WTC11 (cell line): ENCODE data around the gene CCDC87. TPM values are rescaled to one million over a fixed set of nuclear protein-coding genes. Genes with fewer than 3 reads are reported as not detected.

Experiments used
- ATAC-seq: fragments of 200-7000 bp; cut with Tn5 transposase; 2 replicates; pipeline ENCODE4 v1.10.0; 2021; ENCODE audit warnings: mild to moderate bottlenecking, moderate library complexity
- CTCF ChIA-PET: fragments of 300-600 bp; sonication (Branson Sonifier 250); formaldehyde crosslinking; loops from one replicate; lab custom pipeline; 2021; ENCODE audit warnings: antibody characterized with exemption; lab: Charles Lee
- POLR2A ChIA-PET: fragments of 350-600 bp; sonication (Branson Sonifier 250); formaldehyde crosslinking; loops from one replicate; lab custom pipeline; 2021; ENCODE audit warnings: antibody characterized with exemption; lab: Charles Lee
- DNase-seq: peaks from one replicate; pipeline ENCODE4 v3.0.0; 2021; ENCODE audit warnings: low spot score
- H3K27ac Mint-ChIP-seq: 2 replicates; pipeline ENCODE4 v1.8.0; 2021; ENCODE audit warnings: mixed read lengths
- H3K27me3 Mint-ChIP-seq: 2 replicates; pipeline ENCODE4 v1.8.0; 2021; ENCODE audit warnings: low read depth, mild to moderate bottlenecking, moderate library complexity, mixed read lengths
- H3K36me3 Mint-ChIP-seq: 2 replicates; pipeline ENCODE4 v1.8.0; 2021; ENCODE audit warnings: mixed read lengths
- H3K4me1 Mint-ChIP-seq: 2 replicates; pipeline ENCODE4 v1.8.0; 2022; ENCODE audit warnings: mixed read lengths
- H3K4me3 Mint-ChIP-seq: 2 replicates; pipeline ENCODE4 v1.8.0; 2021; ENCODE audit warnings: mild to moderate bottlenecking, moderate library complexity, mixed read lengths
- H3K9me3 Mint-ChIP-seq: 2 replicates; pipeline ENCODE4 v1.8.0; 2021; ENCODE audit warnings: mixed read lengths
- CREM ChIP-seq: sonication (generic); formaldehyde crosslinking; IDR thresholded peaks from 2 replicates; pipeline ENCODE4 v1.8.1; 2022; ENCODE audit warnings: mild to moderate bottlenecking, missing genetic modification reagents, moderate library complexity
- ELF4 ChIP-seq: sonication (generic); formaldehyde crosslinking; IDR thresholded peaks from 2 replicates; pipeline ENCODE4 v1.8.1; 2022; ENCODE audit warnings: low read depth, mild to moderate bottlenecking, moderate library complexity, missing genetic modification reagents
- FOXK1 ChIP-seq: sonication (generic); formaldehyde crosslinking; IDR thresholded peaks from 2 replicates; pipeline ENCODE4 v1.8.0; 2022; ENCODE audit warnings: mild to moderate bottlenecking, moderate library complexity, missing genetic modification reagents
- FOXP1 ChIP-seq: sonication (generic); formaldehyde crosslinking; IDR thresholded peaks from 2 replicates; pipeline ENCODE4 v1.8.0; 2022; ENCODE audit warnings: missing genetic modification reagents, mild to moderate bottlenecking, moderate library complexity, borderline replicate concordance
- IRF2 ChIP-seq: sonication (generic); formaldehyde crosslinking; IDR thresholded peaks from 2 replicates; pipeline ENCODE4 v1.8.0; 2022; ENCODE audit warnings: low read depth, missing genetic modification reagents, borderline replicate concordance
- JUN ChIP-seq: sonication (generic); formaldehyde crosslinking; IDR thresholded peaks from 2 replicates; pipeline ENCODE4 v1.8.0; 2023; ENCODE audit warnings: mild to moderate bottlenecking, missing genetic modification reagents
- KAT7 ChIP-seq: sonication (generic); formaldehyde crosslinking; IDR thresholded peaks from 2 replicates; pipeline ENCODE4 v1.8.1; 2023; ENCODE audit warnings: missing genetic modification reagents, mild to moderate bottlenecking, borderline replicate concordance
- NFE2L1 ChIP-seq: sonication (generic); formaldehyde crosslinking; IDR thresholded peaks from 2 replicates; pipeline ENCODE4 v1.8.1; 2023; ENCODE audit warnings: missing genetic modification reagents
- NR2C2 ChIP-seq: sonication (generic); formaldehyde crosslinking; IDR thresholded peaks from 2 replicates; pipeline ENCODE4 v1.8.0; 2022; ENCODE audit warnings: mild to moderate bottlenecking, missing genetic modification reagents
- OVOL2 ChIP-seq: fragments of 250-450 bp; sonication (Bioruptor Pico); IDR thresholded peaks from 2 replicates; pipeline ENCODE4 v1.9.0; 2021; ENCODE audit warnings: mild to moderate bottlenecking, borderline replicate concordance
- RELA ChIP-seq: sonication (generic); formaldehyde crosslinking; IDR thresholded peaks from 2 replicates; pipeline ENCODE4 v1.8.1; 2022; ENCODE audit warnings: missing genetic modification reagents, mild to moderate bottlenecking, borderline replicate concordance
- SP1 ChIP-seq: sonication (generic); formaldehyde crosslinking; conservative IDR thresholded peaks from 2 replicates; pipeline ENCODE4 v1.8.1; 2022; ENCODE audit warnings: missing genetic modification reagents
- TEAD1 ChIP-seq: sonication (generic); formaldehyde crosslinking; IDR thresholded peaks from 2 replicates; pipeline ENCODE4 v1.8.0; 2022; ENCODE audit warnings: mild to moderate bottlenecking, missing genetic modification reagents
- TEAD4 ChIP-seq: sonication (generic); formaldehyde crosslinking; IDR thresholded peaks from 2 replicates; pipeline ENCODE4 v1.8.0; 2022; ENCODE audit warnings: mild to moderate bottlenecking, missing genetic modification reagents
- ZNF121 ChIP-seq: sonication (generic); formaldehyde crosslinking; IDR thresholded peaks from 2 replicates; pipeline ENCODE4 v1.8.0; 2023; ENCODE audit warnings: missing genetic modification reagents
- ZNF138 ChIP-seq: sonication (generic); formaldehyde crosslinking; conservative IDR thresholded peaks from 2 replicates; pipeline ENCODE4 v1.8.1; 2022; ENCODE audit warnings: mild to moderate bottlenecking, moderate library complexity, missing genetic modification reagents
- ZNF512 ChIP-seq: sonication (generic); formaldehyde crosslinking; IDR thresholded peaks from 2 replicates; pipeline ENCODE4 v1.8.1; 2022; ENCODE audit warnings: missing genetic modification reagents, borderline replicate concordance
- ZNF532 ChIP-seq: fragments of 250-450 bp; sonication (Bioruptor Pico); IDR thresholded peaks from 2 replicates; pipeline ENCODE4 v1.9.0; 2021; ENCODE audit warnings: mild to moderate bottlenecking, borderline replicate concordance
- total RNA-seq: library from RNA; stranded (reverse); gene quantifications from 3 replicates; pipeline ENCODE4 v1.2.3, GENCODE V29; 2021
- TF ChIP-seq, protein P1 (sequence below): fragments of 250-450 bp; sonication (Bioruptor Pico); IDR thresholded peaks from 2 replicates; pipeline ENCODE4 v1.9.0; 2021; ENCODE audit warnings: moderate library complexity, mild to moderate bottlenecking, inconsistent platforms, borderline replicate concordance
- TF ChIP-seq, protein P2 (sequence below): fragments of 250-450 bp; sonication (Bioruptor Pico); conservative IDR thresholded peaks from 2 replicates; pipeline ENCODE4 v1.9.0; 2021; ENCODE audit warnings: mild to moderate bottlenecking

Gene CCDC87
- total RNA-seq, 1 experiment from 2014 or later, result 0.85 TPM

- peaks cover 16% of the 10 kb centered on the region; the same call in 1 of the 2 replicates for H3K36me3 Mint-ChIP-seq
- DNase-seq (no peak), ATAC-seq (no peak)
- no peaks in the 10 kb centered on the region for H3K27me3 Mint-ChIP-seq
- H3K9me3 Mint-ChIP-seq, result no peaks in the 10 kb centered on the region
- POLR2A ChIA-PET, result no interaction called here
- CTCF ChIA-PET, result no interaction called here
- TF ChIP-seq NFE2L1 (no peak), NR2C2 (CRISPR knock-in tag) (no peak), ZNF121 (CRISPR knock-in tag) (no peak), JUN (CRISPR knock-in tag) (no peak), KAT7 (CRISPR knock-in tag) (no peak), RELA (CRISPR knock-in tag) (no peak), IRF2 (CRISPR knock-in tag) (no peak), TEAD4 (CRISPR knock-in tag) (no peak), ELF4 (CRISPR knock-in tag) (no peak), ZNF512 (CRISPR knock-in tag) (no peak), SP1 (no peak), FOXK1 (CRISPR knock-in tag) (no peak)
- TF ChIP-seq, protein P1, sequence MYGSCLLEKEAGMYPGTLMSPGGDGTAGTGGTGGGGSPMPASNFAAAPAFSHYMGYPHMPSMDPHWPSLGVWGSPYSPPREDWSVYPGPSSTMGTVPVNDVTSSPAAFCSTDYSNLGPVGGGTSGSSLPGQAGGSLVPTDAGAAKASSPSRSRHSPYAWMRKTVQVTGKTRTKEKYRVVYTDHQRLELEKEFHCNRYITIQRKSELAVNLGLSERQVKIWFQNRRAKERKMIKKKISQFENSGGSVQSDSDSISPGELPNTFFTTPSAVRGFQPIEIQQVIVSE (CRISPR knock-in tag), result no peak
- no peaks in the 10 kb centered on the region for H3K4me1 Mint-ChIP-seq
- no peak overlapping the region for H3K4me3 Mint-ChIP-seq
- H3K27ac Mint-ChIP-seq, result peak overlapping the region; percentile 11; the same call in 1 of the 2 replicates
Measured at GRCh38 chr11:66603072-66603471, 10.2 kb upstream of the CCDC87 start.

DNA sequence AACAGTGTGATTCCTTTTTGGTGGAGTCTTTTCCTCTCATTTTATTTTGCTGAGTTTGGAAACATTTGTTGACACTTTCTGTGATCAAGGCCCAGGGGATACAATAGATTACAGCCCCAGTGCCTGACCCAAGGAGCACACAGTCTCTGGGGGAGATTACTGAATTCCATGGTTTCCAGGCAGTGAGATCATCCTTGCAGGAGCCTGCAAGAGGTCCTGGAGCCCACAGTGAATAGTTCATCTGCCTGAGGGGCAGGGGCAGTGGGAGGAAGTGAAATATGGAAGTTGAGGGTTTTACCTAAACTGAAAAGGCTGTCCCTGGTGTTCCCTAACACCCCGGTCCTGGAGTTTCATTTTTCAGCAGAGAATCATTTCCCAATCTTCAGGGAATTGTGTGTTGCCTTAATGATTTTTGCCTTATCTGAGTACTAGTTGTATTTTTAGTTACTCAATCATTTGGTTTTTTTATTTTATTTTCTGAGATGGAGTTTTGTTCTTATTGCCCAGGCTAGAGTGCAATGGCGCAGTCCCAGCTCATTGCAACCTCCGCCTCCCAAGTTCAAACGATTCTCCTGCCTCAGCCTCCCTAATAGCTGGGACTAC lies 7.9 kb upstream of the CCDC87 start:
- Mint-ChIP-seq H3K4me3 (no peak overlapping the region), H3K4me1 (no peaks in the 10 kb centered on the region), H3K27me3 (no peaks in the 10 kb centered on the region), H3K36me3 (peaks cover 16% of the 10 kb centered on the region; the same call in 1 of the 2 replicates), H3K27ac (no peak overlapping the region), H3K9me3 (no peaks in the 10 kb centered on the region)
- CTCF ChIA-PET, result interaction anchor here (0.7 kb wide), 1 partner anchor 78 kb away, joined by 3 read pairs; no protein-coding TSS in a partner anchor
- no peak for ATAC-seq
- TF ChIP-seq ELF4 (CRISPR knock-in tag) (no peak), TEAD1 (CRISPR knock-in tag) (no peak), ZNF138 (no peak), CREM (CRISPR knock-in tag) (no peak), FOXP1 (no peak), OVOL2 (CRISPR knock-in tag) (no peak), ZNF532 (CRISPR knock-in tag) (no peak)
- TF ChIP-seq, protein P2, sequence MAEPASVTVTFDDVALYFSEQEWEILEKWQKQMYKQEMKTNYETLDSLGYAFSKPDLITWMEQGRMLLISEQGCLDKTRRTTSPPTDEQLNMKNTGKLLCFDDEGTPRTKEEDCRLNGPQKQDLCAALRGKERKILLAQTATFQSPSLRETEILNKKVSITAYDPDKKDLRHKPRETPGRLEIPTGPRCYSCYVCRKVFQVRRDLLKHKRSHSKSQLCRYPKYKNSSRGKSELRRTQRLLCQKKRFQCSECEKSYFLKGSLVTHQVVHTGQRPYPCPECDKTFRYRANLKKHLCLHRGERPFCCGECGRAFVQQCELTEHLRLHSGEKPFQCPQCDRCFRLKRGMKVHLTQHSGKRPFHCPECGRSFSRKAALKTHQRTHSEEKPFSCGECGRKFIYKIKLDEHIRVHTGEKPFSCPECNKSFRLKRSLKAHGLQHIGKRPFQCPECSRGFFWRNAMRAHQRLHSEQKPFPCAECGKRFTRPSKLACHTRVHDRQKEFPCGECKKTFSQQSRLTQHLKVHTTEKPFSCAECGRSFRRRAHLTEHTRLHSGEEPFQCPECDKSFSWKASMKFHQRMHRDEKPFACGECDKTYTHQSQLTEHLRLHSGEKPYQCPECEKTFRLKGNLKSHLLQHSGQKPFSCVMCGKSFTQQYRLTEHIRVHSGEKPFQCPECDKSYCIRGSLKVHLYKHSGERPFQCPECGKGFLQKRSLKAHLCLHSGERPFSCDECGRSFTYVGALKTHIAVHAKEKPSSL (CRISPR knock-in tag), result no peak
- no peak for DNase-seq
- POLR2A ChIA-PET, result no interaction called here
